Neuron (in vitro differentiated cells): ENCODE data around the gene IGSF21.

Source experiments
- H2AFZ ChIP-seq: one replicate; pipeline ENCODE4 v1.6.1; 2013; ENCODE audit warnings: low read depth, mild to moderate bottlenecking, inconsistent platforms, low read length, moderate library complexity
- H3K27me3 ChIP-seq: one replicate; pipeline ENCODE4 v1.6.1; 2013; ENCODE audit warnings: low read length; ENCODE audit not compliant: insufficient read depth
- H3K36me3 ChIP-seq: one replicate; pipeline ENCODE4 v1.6.1; 2013; ENCODE audit warnings: low read length; ENCODE audit not compliant: insufficient read depth
- H3K4me1 ChIP-seq: one replicate; pipeline ENCODE4 v1.6.1; 2013; ENCODE audit warnings: low read length; ENCODE audit not compliant: insufficient read depth
- H3K4me3 ChIP-seq: 2 replicates; pipeline ENCODE4 v1.5.1; 2013; ENCODE audit warnings: mild to moderate bottlenecking, low read length, moderate library complexity
- H3K9me3 ChIP-seq: one replicate; pipeline ENCODE4 v1.6.1; 2013; ENCODE audit warnings: low read length

The IGSF21 gene

DNA sequence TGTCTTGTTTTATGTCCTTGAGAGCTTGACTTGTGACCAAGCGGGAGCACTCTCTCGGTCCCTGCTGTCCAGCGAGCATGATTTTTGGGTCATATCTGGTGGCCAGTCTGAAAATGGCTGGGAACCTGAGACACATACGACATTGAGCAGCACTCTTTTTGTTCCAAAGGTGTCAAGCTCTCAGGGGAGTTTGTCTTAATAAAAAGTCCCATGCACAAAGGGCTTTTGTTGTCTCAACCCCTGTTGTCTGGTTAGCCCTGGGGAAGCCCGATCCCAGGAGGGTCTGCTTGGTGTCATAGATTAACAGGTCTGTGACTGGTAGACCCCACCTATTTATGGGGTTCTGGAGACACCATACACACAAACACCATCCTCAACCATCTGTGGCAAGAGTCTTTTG is 315.4 kb downstream of the IGSF21 start:
- H3K9me3 ChIP-seq, result no peaks in the 10 kb centered on the region
- no peak overlapping the region for H3K4me3 ChIP-seq
- H2AFZ ChIP-seq, result no peak overlapping the region
- H3K4me1 ChIP-seq, result no peaks in the 10 kb centered on the region
- H3K36me3 ChIP-seq, result no peaks in the 10 kb centered on the region
- no peaks in the 10 kb centered on the region for H3K27me3 ChIP-seq

DNA sequence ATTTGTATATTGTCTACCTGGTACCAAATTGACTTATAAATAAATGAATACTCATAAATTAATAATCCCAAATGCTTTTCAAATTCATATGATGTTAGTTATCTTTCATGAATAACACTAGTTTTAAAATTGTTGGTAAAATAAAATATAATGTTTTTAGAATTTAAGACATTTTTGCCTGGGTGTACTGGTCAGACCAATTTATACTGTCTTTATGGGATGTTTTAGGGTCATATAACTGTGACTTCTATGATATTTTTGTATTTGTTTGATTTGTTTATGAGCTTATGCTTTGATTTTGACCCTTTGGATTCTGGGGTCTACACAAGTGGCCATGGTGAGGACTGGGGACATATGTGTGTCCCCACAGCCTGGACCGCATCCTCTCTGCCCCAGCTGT is 319.0 kb downstream of the IGSF21 start:
- Histone ChIP-seq H3K9me3 (no peaks in the 10 kb centered on the region), H3K4me1 (no peaks in the 10 kb centered on the region), H3K4me3 (no peak overlapping the region)

More for the DNA sequence above, 319.0 kb downstream of the IGSF21 start:
- Histone ChIP-seq H3K27me3 (no peaks in the 10 kb centered on the region), H2AFZ (no peak overlapping the region), H3K36me3 (no peaks in the 10 kb centered on the region)
